Measurements from ENCODE around the gene CATSPER1. TPM values are rescaled to one million over a fixed set of nuclear protein-coding genes. Genes with fewer than 3 reads are reported as not detected.

Gene CATSPER1
- total and polyA plus RNA-seq, 4 donors, result 0.10 TPM; not detected in 3

DNA sequence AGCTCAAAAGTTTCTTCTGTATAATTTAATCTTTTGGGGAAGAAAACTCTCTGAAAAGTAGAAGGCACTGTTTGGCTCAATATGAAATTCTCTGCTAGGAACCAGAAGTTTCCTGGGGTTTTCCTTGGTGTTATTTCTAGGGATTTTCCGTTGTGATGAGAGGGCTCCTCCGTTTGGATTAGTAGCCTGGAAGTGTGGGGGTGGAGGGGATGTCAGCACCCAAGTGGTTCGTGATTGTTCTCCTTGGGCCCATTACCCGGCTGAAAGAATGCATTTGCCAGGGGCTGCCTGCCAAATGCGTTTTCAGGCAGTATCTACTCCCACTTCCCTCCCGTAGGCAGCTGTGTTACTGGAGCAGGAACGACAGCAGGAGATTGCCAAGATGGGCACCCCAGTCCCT lies 30.2 kb upstream of the CATSPER1 start:
- no peaks in the 10 kb centered on the region for H3K27me3 ChIP-seq (ENCODE audit: control insufficient read depth, insufficient read depth, low read length)
- no peak overlapping the region for H3K27ac ChIP-seq (ENCODE audit: low read depth, low read length)
- WGBS (ENCODE audit: insufficient coverage), result 48% methylated on average over 7 of the region's 7 CpGs
- H3K4me1 ChIP-seq (ENCODE audit: control insufficient read depth, insufficient read depth, low read length), result peaks cover 16% of the 10 kb centered on the region
- no peak overlapping the region for H3K4me3 ChIP-seq (ENCODE audit: low read depth, low read length)
- no peaks in the 10 kb centered on the region for H3K9me3 ChIP-seq (ENCODE audit: control insufficient read depth, insufficient read depth, low read length)
- DNase-seq (ENCODE audit: low read depth in 4 of 6, low spot score in 6 of 6), result peak in 1 of 6 donors; percentile 22
- peaks cover 75% of the 10 kb centered on the region for H3K36me3 ChIP-seq (ENCODE audit: control insufficient read depth, insufficient read depth, low read length)

- peaks cover 30% of the 10 kb centered on the region for H3K4me1 ChIP-seq (ENCODE audit: control insufficient read depth, insufficient read depth, low read length)
- H3K27ac ChIP-seq (ENCODE audit: low read depth, low read length), result no peak overlapping the region
- no peaks in the 10 kb centered on the region for H3K9me3 ChIP-seq (ENCODE audit: control insufficient read depth, insufficient read depth, low read length)
- H3K36me3 ChIP-seq (ENCODE audit: control insufficient read depth, insufficient read depth, low read length), result peaks cover 62% of the 10 kb centered on the region
- WGBS (ENCODE audit: insufficient coverage), result 98% methylated on average over 6 of the region's 7 CpGs
- DNase-seq (ENCODE audit: low read depth in 4 of 6, low spot score in 6 of 6), result no peak
- no peak overlapping the region for H3K4me3 ChIP-seq (ENCODE audit: low read depth, low read length)
- no peaks in the 10 kb centered on the region for H3K27me3 ChIP-seq (ENCODE audit: control insufficient read depth, insufficient read depth, low read length)
Measured at GRCh38 chr11:66055021-66055420, 28.7 kb upstream of the CATSPER1 start.

- no peak for DNase-seq (ENCODE audit: low read depth in 4 of 6, low spot score in 6 of 6)
- Histone ChIP-seq H3K4me1 (ENCODE audit: control insufficient read depth, insufficient read depth, low read length) (peaks cover 53% of the 10 kb centered on the region), H3K4me3 (ENCODE audit: low read depth, low read length) (peak overlapping the region; percentile 97), H3K27me3 (ENCODE audit: control insufficient read depth, insufficient read depth, low read length) (no peaks in the 10 kb centered on the region), H3K27ac (ENCODE audit: low read depth, low read length) (peak overlapping the region; percentile 86), H3K9me3 (ENCODE audit: control insufficient read depth, insufficient read depth, low read length) (no peaks in the 10 kb centered on the region), H3K36me3 (ENCODE audit: control insufficient read depth, insufficient read depth, low read length) (peaks cover 38% of the 10 kb centered on the region)
- WGBS (ENCODE audit: insufficient coverage), result under 1% methylated on average over 17 of the region's 17 CpGs
Measured at GRCh38 chr11:66052664-66052982, 26.3 kb upstream of the CATSPER1 start.

- Histone ChIP-seq H3K27me3 (ENCODE audit: control insufficient read depth, insufficient read depth, low read length) (no peaks in the 10 kb centered on the region), H3K36me3 (ENCODE audit: control insufficient read depth, insufficient read depth, low read length) (peaks cover 32% of the 10 kb centered on the region), H3K27ac (ENCODE audit: low read depth, low read length) (peak within 1 kb of the TSS; percentile 96), H3K4me1 (ENCODE audit: control insufficient read depth, insufficient read depth, low read length) (peaks cover 59% of the 10 kb centered on the region), H3K4me3 (ENCODE audit: low read depth, low read length) (peak within 1 kb of the TSS; percentile 97), H3K9me3 (ENCODE audit: control insufficient read depth, insufficient read depth, low read length) (no peaks in the 10 kb centered on the region)
- peak; percentile 89 to 99 (median 94) for DNase-seq (ENCODE audit: low read depth in 4 of 6, low spot score in 6 of 6)
- under 1% methylated on average over 84 of the region's 84 CpGs for WGBS (ENCODE audit: insufficient coverage)
Measured at GRCh38 chr11:66051766-66052663, 25.7 kb upstream of the CATSPER1 start, which contains the start of gene SF3B2. TSS of gene SF3B2 (plus strand) at chr11:66052364. CDS start at chr11:66052385, 21 bp downstream.

- Histone ChIP-seq H3K27me3 (ENCODE audit: control insufficient read depth, insufficient read depth, low read length) (no peaks in the 10 kb centered on the region), H3K27ac (ENCODE audit: low read depth, low read length) (peak overlapping the region; percentile 96), H3K4me3 (ENCODE audit: low read depth, low read length) (peak overlapping the region; percentile 97), H3K4me1 (ENCODE audit: control insufficient read depth, insufficient read depth, low read length) (peaks cover 62% of the 10 kb centered on the region), H3K9me3 (ENCODE audit: control insufficient read depth, insufficient read depth, low read length) (no peaks in the 10 kb centered on the region), H3K36me3 (ENCODE audit: control insufficient read depth, insufficient read depth, low read length) (peaks cover 28% of the 10 kb centered on the region)
- no peak for DNase-seq (ENCODE audit: low read depth in 4 of 6, low spot score in 6 of 6)
- 17% methylated on average over 11 of the region's 12 CpGs for WGBS (ENCODE audit: insufficient coverage)
Measured at GRCh38 chr11:66051371-66051765, 25.1 kb upstream of the CATSPER1 start.

- Histone ChIP-seq H3K36me3 (ENCODE audit: control insufficient read depth, insufficient read depth, low read length) (peaks cover 21% of the 10 kb centered on the region), H3K4me1 (ENCODE audit: control insufficient read depth, insufficient read depth, low read length) (peaks cover 63% of the 10 kb centered on the region), H3K27me3 (ENCODE audit: control insufficient read depth, insufficient read depth, low read length) (no peaks in the 10 kb centered on the region), H3K9me3 (ENCODE audit: control insufficient read depth, insufficient read depth, low read length) (no peaks in the 10 kb centered on the region), H3K4me3 (ENCODE audit: low read depth, low read length) (peak overlapping the region; percentile 97), H3K27ac (ENCODE audit: low read depth, low read length) (peak overlapping the region; percentile 96)
- 88% methylated on average over 1 of the region's 5 CpGs for WGBS (ENCODE audit: insufficient coverage)
- DNase-seq (ENCODE audit: low read depth in 4 of 6, low spot score in 6 of 6), result no peak
Measured at GRCh38 chr11:66050581-66051231, 24.4 kb upstream of the CATSPER1 start.

DNA sequence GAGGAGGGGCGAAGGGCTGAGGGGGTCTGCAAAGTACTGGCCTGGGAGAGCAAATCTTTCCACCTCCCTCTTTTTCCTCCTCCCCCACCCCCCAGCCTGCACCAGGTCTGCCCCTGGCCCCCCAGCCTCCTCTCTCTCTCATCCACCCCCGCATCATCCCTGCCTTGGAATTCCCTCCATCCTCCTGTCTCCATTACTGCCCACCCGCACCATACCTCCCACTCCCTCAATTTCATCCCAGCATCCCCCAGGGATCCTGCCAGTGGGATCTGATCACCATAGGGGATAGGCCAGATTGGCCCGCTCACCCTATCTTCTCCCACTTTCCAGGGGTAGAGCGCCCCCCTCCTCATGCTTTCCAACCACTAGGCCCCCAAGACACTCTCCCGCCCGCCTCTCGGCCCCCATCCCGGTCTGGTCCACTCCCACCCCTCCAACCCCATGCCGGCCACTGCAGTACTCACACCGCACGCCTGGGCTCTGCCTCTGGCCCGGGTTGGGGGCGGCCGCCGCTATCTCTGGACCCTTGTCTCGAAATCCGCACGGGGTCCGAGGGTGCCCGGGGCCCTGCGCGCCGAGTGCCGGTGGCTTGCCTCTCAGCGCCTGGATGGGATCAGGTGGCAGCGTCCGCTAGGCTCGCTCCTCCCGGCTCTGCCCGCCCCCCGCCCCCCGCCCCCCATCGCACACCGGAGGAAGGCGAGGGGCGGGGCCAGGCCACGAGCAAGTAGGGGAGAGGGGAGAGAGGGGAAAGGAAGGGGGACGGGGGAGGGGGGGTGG lies 22.5 kb upstream of the CATSPER1 start, which contains the start of gene GAL3ST3:
TSS of gene GAL3ST3 (minus strand) at position 615 of the 777 bp plus-strand sequence. CDS start 3,746 bp downstream, outside the sequence.
- peak within 1 kb of the TSS; percentile 44 for H3K4me3 ChIP-seq (ENCODE audit: low read depth, low read length)
- WGBS (ENCODE audit: insufficient coverage), result 3% methylated on average over 25 of the region's 39 CpGs

DNA sequence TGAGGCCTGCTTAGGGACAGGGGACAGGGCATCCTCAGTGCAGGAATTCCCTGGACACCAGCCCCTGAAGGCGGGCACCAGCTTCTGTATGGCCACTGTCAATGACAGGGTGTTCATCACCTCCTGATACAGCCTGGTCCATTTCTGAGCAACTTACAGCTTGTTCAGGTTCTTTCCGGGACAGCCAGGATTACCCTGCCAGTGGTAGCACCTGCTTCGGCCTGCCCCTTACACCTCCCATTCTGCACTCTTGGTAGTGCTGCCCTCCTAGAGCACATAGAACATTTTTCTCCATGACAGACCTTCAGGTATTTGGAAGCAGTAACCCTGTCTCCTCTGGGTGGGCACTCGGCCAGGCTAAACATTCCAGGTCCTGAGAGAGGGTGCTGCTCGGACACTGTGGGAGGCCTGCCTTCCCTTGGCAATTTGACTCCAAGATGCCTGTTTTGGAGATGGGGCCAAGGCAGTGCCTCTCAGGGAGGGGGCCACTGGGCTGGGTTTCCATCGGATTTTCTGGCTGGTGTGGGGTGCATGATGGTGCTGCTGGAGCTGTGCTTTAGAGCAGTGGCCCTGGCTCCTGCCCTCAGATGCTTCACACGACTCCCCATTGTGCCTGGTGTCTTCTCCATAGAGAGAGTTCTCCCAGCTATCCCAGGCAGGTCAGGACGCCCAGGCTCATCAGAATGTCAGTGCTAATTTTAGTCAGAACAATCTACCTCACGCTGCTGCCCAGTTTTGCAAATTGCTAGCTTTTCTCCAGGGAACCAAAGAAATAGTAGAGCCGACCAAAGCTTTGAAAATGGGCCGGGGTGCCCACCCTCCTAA lies 21.5 kb upstream of the CATSPER1 start:
- Histone ChIP-seq H3K36me3 (ENCODE audit: control insufficient read depth, insufficient read depth, low read length) (peaks cover 16% of the 10 kb centered on the region), H3K27ac (ENCODE audit: low read depth, low read length) (no peak overlapping the region), H3K4me3 (ENCODE audit: low read depth, low read length) (peak overlapping the region; percentile 26), H3K4me1 (ENCODE audit: control insufficient read depth, insufficient read depth, low read length) (peaks cover 64% of the 10 kb centered on the region), H3K9me3 (ENCODE audit: control insufficient read depth, insufficient read depth, low read length) (no peaks in the 10 kb centered on the region), H3K27me3 (ENCODE audit: control insufficient read depth, insufficient read depth, low read length) (no peaks in the 10 kb centered on the region)
- WGBS (ENCODE audit: insufficient coverage), result 64% methylated on average over 10 of the region's 11 CpGs
- peak in 1 of 6 donors; percentile 38 for DNase-seq (ENCODE audit: low read depth in 4 of 6, low spot score in 6 of 6)

More for the DNA sequence above, 22.5 kb upstream of the CATSPER1 start, which contains the start of gene GAL3ST3:
- Histone ChIP-seq H3K9me3 (ENCODE audit: control insufficient read depth, insufficient read depth, low read length) (no peaks in the 10 kb centered on the region), H3K4me1 (ENCODE audit: control insufficient read depth, insufficient read depth, low read length) (peaks cover 73% of the 10 kb centered on the region), H3K27ac (ENCODE audit: low read depth, low read length) (no peak within 1 kb of the TSS), H3K36me3 (ENCODE audit: control insufficient read depth, insufficient read depth, low read length) (peaks cover 13% of the 10 kb centered on the region), H3K27me3 (ENCODE audit: control insufficient read depth, insufficient read depth, low read length) (no peaks in the 10 kb centered on the region)
- peak in 2 of 6 donors; percentile 75 to 86 for DNase-seq (ENCODE audit: low read depth in 4 of 6, low spot score in 6 of 6)

All from spinal cord (tissue), 10 donors.